Spleen (tissue), 11 donors: ENCODE measurements around the gene SNX19. TPM values are rescaled to one million over a fixed set of nuclear protein-coding genes. Genes with fewer than 3 reads are reported as not detected.

Source experiments
- DNase-seq: peaks from one replicate; pipeline ENCODE4 v3.0.0-alpha.2; 2020
- H3K27ac ChIP-seq, 8 donors: fragments of 200-600 bp; sonication (generic) in 7 of 8; 1 replicate in 4 of 8; 2 replicates in 4 of 8; pipeline versions ENCODE4 v1.5.0 to v1.8.0; 2016 to 2021; ENCODE audit warnings: inconsistent platforms in 4 of 8, mild to moderate bottlenecking in 4 of 8, moderate library complexity in 1 of 8
- H3K27me3 ChIP-seq, 7 donors: fragments of 200-600 bp; sonication (generic) in 6 of 7; replicated peaks in 1 of 7; 1 replicate in 4 of 7; 2 replicates in 3 of 7; pipeline versions ENCODE4 v1.5.0 to v1.8.0; 2016 to 2021; ENCODE audit warnings: inconsistent platforms in 3 of 7, mild to moderate bottlenecking in 1 of 7
- H3K36me3 ChIP-seq, 6 donors: fragments of 200-600 bp; sonication (generic) in 5 of 6; 1 replicate in 4 of 6; 2 replicates in 2 of 6; pipeline versions ENCODE4 v1.5.0 to v1.8.0; 2016 to 2021; ENCODE audit warnings: inconsistent platforms in 2 of 6
- H3K4me1 ChIP-seq, 6 donors: fragments of 200-600 bp; sonication (generic) in 5 of 6; 1 replicate in 3 of 6; 2 replicates in 3 of 6; pipeline versions ENCODE4 v1.5.0 to v1.8.0; 2016 to 2021; ENCODE audit warnings: inconsistent platforms in 3 of 6
- H3K4me3 ChIP-seq, 8 donors: fragments of 200-600 bp; sonication (generic) in 7 of 8; 1 replicate in 4 of 8; 2 replicates in 4 of 8; pipeline versions ENCODE4 v1.5.0 to v1.8.0; 2016 to 2021; ENCODE audit warnings: inconsistent platforms in 4 of 8, mild to moderate bottlenecking in 4 of 8, moderate library complexity in 2 of 8
- H3K9me3 ChIP-seq, 8 donors: fragments of 200-600 bp; sonication (generic) in 7 of 8; 1 replicate in 4 of 8; 2 replicates in 4 of 8; pipeline versions ENCODE4 v1.5.0 to v1.8.0; 2016 to 2021; ENCODE audit warnings: inconsistent platforms in 4 of 8
- CTCF ChIP-seq, 11 experiments: fragments of 200-600 bp in 7 of 11; fragments of 450-650 bp in 4 of 11; sonication (generic) in 4 of 11; IDR thresholded peaks in 8 of 11; conservative IDR thresholded peaks in 3 of 11; 1 replicate in 7 of 11; 2 replicates in 4 of 11; pipeline versions ENCODE4 v1.4.0 to v1.8.0; 2016 to 2021; ENCODE audit warnings: antibody characterized with exemption in 11 of 11, inconsistent platforms in 4 of 11, mild to moderate bottlenecking in 1 of 11
- POLR2A ChIP-seq, 3 donors: fragments of 450-650 bp; IDR thresholded peaks; one replicate each; pipeline ENCODE4 v1.5.1; 2017; ENCODE audit warnings: antibody characterized with exemption in 3 of 3, mild to moderate bottlenecking in 1 of 3
- POLR2AphosphoS5 ChIP-seq, 3 donors: sonication (generic); formaldehyde crosslinking; IDR thresholded peaks; one replicate each; pipeline ENCODE4 v1.5.1; 2017; ENCODE audit warnings: antibody characterized with exemption in 3 of 3
- WGBS, 5 donors: extraction: QIAGEN DNeasy Blood & Tissue Kit in 3 of 5; methylation state at CpG; one replicate each; pipeline versions ENCODE4 v1.1.5 to v1.1.7; 2013 to 2018; 5-methylcytosine and 5-hydroxymethylcytosine counted together
- intact Hi-C: fragments of 100-400 bp; cut with DNase I; formaldehyde crosslinking; loops from one replicate; pipeline ENCODE4 v1.15.0; 2023; ENCODE audit warnings: low total_unique reads
- polyA plus RNA-seq, 3 donors: library from polyadenylated mRNA; stranded (reverse); fragments of 200-250 nt; gene quantifications; one replicate each; pipeline ENCODE4 v1.2.1, GENCODE V29; 2013
- total RNA-seq, 7 donors: library from RNA; depleted of rRNA in 3 of 7; stranded (reverse); fragments of >200 nt in 3 of 7; fragmentation: NEBNext Ultra II Directional in 4 of 7; extraction: Animal tissue kit (Norgen Biotek cat#: 25700) in 4 of 7; gene quantifications; one replicate each; pipeline versions ENCODE4 v1.1.0 to v1.2.1, GENCODE V29; 2016 to 2021
- donor health status: healthy with polysubstance abuse.
- donor health status: DM: no; HTN: no; CAD: no; lungs with moderate emphysema.
- donor health status: DM: no; HTN: no; CAD: no.
- donor health status: Bipolar disorder and iron deficiency.
- donor health status: healthy.
- donor health status: DM: no; HTN: no; CAD: no.
- donor health status: DM: yes; HTN: yes; CAD: no.

SNX19 gene
- total and polyA plus RNA-seq, 10 donors = 6.0 to 121 (median 64.8) TPM

GRCh38 chr11:130947481-130947880 is 31.2 kb upstream of the SNX19 start:
- TF ChIP-seq POLR2A (IDR thresholded peaks at IDR 0.05) = no peak
- no peak for TF ChIP-seq POLR2AphosphoS5 (IDR thresholded peaks at IDR 0.05)
- no peak for TF ChIP-seq CTCF (IDR thresholded peaks at IDR 0.05 in 8 of 11, conservative IDR thresholded peaks at IDR 0.05 in 3 of 11)
- intact Hi-C loops = no loop called here
- 81 to 88% (median 84%) methylated on average over 6 of the region's 6 CpGs for WGBS, 5 donors

GRCh38 chr11:130947058-130947457 is 30.8 kb upstream of the SNX19 start:
- Histone ChIP-seq H3K4me1 (no peaks in the 10 kb centered on the region), H3K27ac (no peak overlapping the region), H3K36me3 (no peaks in the 10 kb centered on the region), H3K4me3 (no peak overlapping the region), H3K27me3 (peaks cover 0 to 10% (median 0%) of the 10 kb centered on the region in 7 donors), H3K9me3 (no peaks in the 10 kb centered on the region)
- 65 to 78% (median 69%) methylated on average over 3 of the region's 3 CpGs for WGBS, 5 donors
- intact Hi-C loops = no loop called here
- no peak for DNase-seq
- TF ChIP-seq POLR2A (IDR thresholded peaks at IDR 0.05) (no peak), POLR2AphosphoS5 (IDR thresholded peaks at IDR 0.05) (no peak), CTCF (IDR thresholded peaks at IDR 0.05 in 8 of 11, conservative IDR thresholded peaks at IDR 0.05 in 3 of 11) (no peak)

More at GRCh38 chr11:130947481-130947880, 31.2 kb upstream of the SNX19 start:
- no peaks in the 10 kb centered on the region for H3K4me1 ChIP-seq
- no peaks in the 10 kb centered on the region for H3K36me3 ChIP-seq
- no peak for DNase-seq
- H3K27ac ChIP-seq = no peak overlapping the region
- peaks cover 0 to 10% (median 0%) of the 10 kb centered on the region in 7 donors for H3K27me3 ChIP-seq
- no peak overlapping the region for H3K4me3 ChIP-seq
- H3K9me3 ChIP-seq = no peaks in the 10 kb centered on the region

- DNase-seq = no peak
These were observed 29.6 kb upstream of the SNX19 start for GRCh38 chr11:130945896-130946295.

GRCh38 chr11:130940706-130941105 is 24.4 kb upstream of the SNX19 start:
- Histone ChIP-seq H3K27me3 (no peaks in the 10 kb centered on the region), H3K4me3 (no peak overlapping the region), H3K27ac (no peak overlapping the region), H3K9me3 (no peaks in the 10 kb centered on the region), H3K36me3 (no peaks in the 10 kb centered on the region), H3K4me1 (no peaks in the 10 kb centered on the region)
- no peak for DNase-seq
- intact Hi-C loops = no loop called here
- 75 to 95% (median 93%) methylated on average over 1 of the region's 1 CpG for WGBS, 5 donors
- TF ChIP-seq POLR2AphosphoS5 (IDR thresholded peaks at IDR 0.05) = no peak
- TF ChIP-seq POLR2A (IDR thresholded peaks at IDR 0.05) = no peak
- TF ChIP-seq CTCF (IDR thresholded peaks at IDR 0.05 in 8 of 11, conservative IDR thresholded peaks at IDR 0.05 in 3 of 11) = no peak

More at GRCh38 chr11:130945896-130946295, 29.6 kb upstream of the SNX19 start:
- H3K4me3 ChIP-seq = no peak overlapping the region
- no peaks in the 10 kb centered on the region for H3K9me3 ChIP-seq
- no peaks in the 10 kb centered on the region for H3K36me3 ChIP-seq
- intact Hi-C loops = no loop called here
- no peak overlapping the region for H3K27ac ChIP-seq
- 70 to 88% (median 78%) methylated on average over 9 of the region's 9 CpGs for WGBS, 5 donors
- H3K27me3 ChIP-seq = peaks cover 0 to 10% (median 0%) of the 10 kb centered on the region in 7 donors
- TF ChIP-seq POLR2AphosphoS5 (IDR thresholded peaks at IDR 0.05) = no peak
- TF ChIP-seq CTCF (IDR thresholded peaks at IDR 0.05 in 8 of 11, conservative IDR thresholded peaks at IDR 0.05 in 3 of 11) = no peak
- no peak for TF ChIP-seq POLR2A (IDR thresholded peaks at IDR 0.05)
- no peaks in the 10 kb centered on the region for H3K4me1 ChIP-seq
